GM23248 (cell line): ENCODE data around the gene PNLDC1.

Experiments
- EZH2 ChIP-seq: fragments of 200-600 bp; sonication (generic); IDR thresholded peaks from 2 replicates; pipeline ENCODE4 v1.6.1; 2018; ENCODE audit warnings: antibody characterized with exemption, mild to moderate bottlenecking; ENCODE audit not compliant: insufficient read depth, poor library complexity, severe bottlenecking
- EZH2phosphoT487 ChIP-seq: fragments of 200-600 bp; sonication (generic); IDR thresholded peaks from 2 replicates; pipeline ENCODE4 v1.6.1; 2018; ENCODE audit warnings: antibody characterized with exemption, moderate library complexity, mild to moderate bottlenecking, low read depth; ENCODE audit not compliant: insufficient read depth

GRCh38 chr6:159830501-159831372 is 30.7 kb downstream of the PNLDC1 start:
- TF ChIP-seq EZH2 (no peak), EZH2phosphoT487 (no peak)
